Right lobe of liver (tissue), 4 donors: ENCODE data around the gene FAM9C.
"Not testable (repeated sequence)": the region's sequence is repeated elsewhere in the genome, so short reads cannot be mapped to it uniquely, and the experiment has no call there.

Source experiments
- POLR2A ChIP-seq: fragments of 450-650 bp; IDR thresholded peaks from one replicate; pipeline ENCODE4 v1.6.1; 2017; ENCODE audit warnings: antibody characterized with exemption, mild to moderate bottlenecking
- TF ChIP-seq, protein P1 (sequence below), 4 donors: fragments of 200-600 bp in 3 of 4; fragments of 450-650 bp in 1 of 4; IDR thresholded peaks; one replicate each; pipeline versions ENCODE4 v1.5.1 to v1.8.0; 2016 to 2022; ENCODE audit warnings: antibody characterized with exemption in 4 of 4, mild to moderate bottlenecking in 2 of 4
- donor health status: DM: no; HTN: no; CAD: no.
- donor health status: DM: no; HTN: no; CAD: no.
- donor health status: DM: no; HTN: yes; CAD: no.

DNA sequence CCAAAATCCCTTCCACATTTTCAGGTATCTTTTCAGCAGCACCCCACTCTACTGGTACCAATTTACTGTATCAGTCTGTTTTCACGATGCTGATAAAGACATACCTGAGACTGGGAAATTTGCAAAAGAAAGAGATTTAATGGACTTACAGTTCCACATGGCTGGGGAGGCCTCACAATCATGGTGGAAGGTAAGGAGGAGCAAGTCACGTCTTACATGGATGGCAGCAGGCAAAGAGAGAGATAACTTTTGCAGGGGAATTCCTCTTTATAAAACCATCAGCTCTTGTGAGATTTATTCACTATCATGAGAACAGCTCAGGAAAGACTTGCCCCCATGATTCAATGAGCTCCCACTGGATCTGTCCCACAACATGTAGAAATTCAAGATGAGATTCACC lies 18.7 kb upstream of the FAM9C start:
- TF ChIP-seq, protein P1, sequence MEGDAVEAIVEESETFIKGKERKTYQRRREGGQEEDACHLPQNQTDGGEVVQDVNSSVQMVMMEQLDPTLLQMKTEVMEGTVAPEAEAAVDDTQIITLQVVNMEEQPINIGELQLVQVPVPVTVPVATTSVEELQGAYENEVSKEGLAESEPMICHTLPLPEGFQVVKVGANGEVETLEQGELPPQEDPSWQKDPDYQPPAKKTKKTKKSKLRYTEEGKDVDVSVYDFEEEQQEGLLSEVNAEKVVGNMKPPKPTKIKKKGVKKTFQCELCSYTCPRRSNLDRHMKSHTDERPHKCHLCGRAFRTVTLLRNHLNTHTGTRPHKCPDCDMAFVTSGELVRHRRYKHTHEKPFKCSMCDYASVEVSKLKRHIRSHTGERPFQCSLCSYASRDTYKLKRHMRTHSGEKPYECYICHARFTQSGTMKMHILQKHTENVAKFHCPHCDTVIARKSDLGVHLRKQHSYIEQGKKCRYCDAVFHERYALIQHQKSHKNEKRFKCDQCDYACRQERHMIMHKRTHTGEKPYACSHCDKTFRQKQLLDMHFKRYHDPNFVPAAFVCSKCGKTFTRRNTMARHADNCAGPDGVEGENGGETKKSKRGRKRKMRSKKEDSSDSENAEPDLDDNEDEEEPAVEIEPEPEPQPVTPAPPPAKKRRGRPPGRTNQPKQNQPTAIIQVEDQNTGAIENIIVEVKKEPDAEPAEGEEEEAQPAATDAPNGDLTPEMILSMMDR (IDR thresholded peaks at IDR 0.05), result not testable (repeated sequence)
- TF ChIP-seq POLR2A, result not testable (repeated sequence)
